HepG2 (cell line): Measurements from ENCODE around the gene WNT4. TPM values are rescaled to one million over a fixed set of nuclear protein-coding genes. Genes with fewer than 3 reads are reported as not detected.

Source experiments
- CBX1 ChIP-seq: IDR thresholded peaks from one replicate; pipeline ENCODE4 v1.6.1; 2016; ENCODE audit warnings: antibody characterized with exemption, low read depth
- CEBPB ChIP-seq: IDR thresholded peaks from 2 replicates; pipeline ENCODE4 v1.6.1; 2011; ENCODE audit warnings: low read depth, low read length, improper control_type of control experiment, borderline replicate concordance
- CREB1 ChIP-seq, 2 experiments: fragments of 450-650 bp in 1 of 2; IDR thresholded peaks; 2 replicates each; pipeline ENCODE4 v1.6.1; 2016 to 2017; ENCODE audit warnings: control low read depth in 1 of 2, mild to moderate bottlenecking in 1 of 2, missing compliant biosample characterization in 1 of 2, missing genetic modification characterization in 1 of 2
- DMTF1 ChIP-seq: sonication (generic); formaldehyde crosslinking; IDR thresholded peaks from 2 replicates; pipeline ENCODE4 v1.4.0; 2020; ENCODE audit warnings: mild to moderate bottlenecking, missing genetic modification reagents
- ETV6 ChIP-seq: sonication (generic); formaldehyde crosslinking; conservative IDR thresholded peaks from 2 replicates; pipeline ENCODE4 v1.4.0; 2020; ENCODE audit warnings: missing genetic modification reagents
- GTF2F1 ChIP-seq: fragments of 150-350 bp; IDR thresholded peaks from 2 replicates; pipeline ENCODE4 v1.6.1; 2014; ENCODE audit warnings: low read length
- KLF11 ChIP-seq: IDR thresholded peaks from 2 replicates; pipeline ENCODE4 v1.6.1; 2016; ENCODE audit warnings: missing compliant biosample characterization
- POGZ ChIP-seq: sonication (generic); formaldehyde crosslinking; IDR thresholded peaks from 2 replicates; pipeline ENCODE4 v1.4.0; 2020; ENCODE audit warnings: mild to moderate bottlenecking, missing genetic modification reagents
- RFX1 ChIP-seq: fragments of 450-650 bp; IDR thresholded peaks from 2 replicates; pipeline ENCODE4 v1.6.1; 2017
- SNAPC2 ChIP-seq: sonication (generic); formaldehyde crosslinking; IDR thresholded peaks from 2 replicates; pipeline ENCODE4 v1.8.1; 2022; ENCODE audit warnings: mild to moderate bottlenecking, missing genetic modification reagents
- SNAPC4 ChIP-seq: sonication (generic); formaldehyde crosslinking; IDR thresholded peaks from 2 replicates; pipeline ENCODE4 v1.4.0; 2020; ENCODE audit warnings: mild to moderate bottlenecking, missing genetic modification reagents
- TEAD3 ChIP-seq: optimal IDR thresholded peaks from 2 replicates; pipeline ENCODE3; 2016; ENCODE audit warnings: borderline replicate concordance
- YY1 ChIP-seq: IDR thresholded peaks from 2 replicates; pipeline ENCODE4 v1.6.1; 2011; ENCODE audit warnings: low read length, low read depth, moderate library complexity, mild to moderate bottlenecking; ENCODE audit not compliant: insufficient read depth, insufficient replicate concordance
- ZC3H4 ChIP-seq: sonication (generic); formaldehyde crosslinking; IDR thresholded peaks from 2 replicates; pipeline ENCODE4 v1.4.0; 2020; ENCODE audit warnings: missing genetic modification reagents, borderline replicate concordance
- ZNF784 ChIP-seq: sonication (generic); formaldehyde crosslinking; IDR thresholded peaks from 2 replicates; pipeline ENCODE4 v1.5.1; 2020; ENCODE audit warnings: missing genetic modification reagents, mild to moderate bottlenecking, borderline replicate concordance
- ZSCAN12 ChIP-seq: sonication (generic); formaldehyde crosslinking; IDR thresholded peaks from 2 replicates; pipeline ENCODE4 v1.9.0; 2021; ENCODE audit warnings: mild to moderate bottlenecking, missing genetic modification reagents
- polyA plus RNA-seq, 8 experiments: library from polyadenylated mRNA; depleted of rRNA in 3 of 8; stranded (reverse) in 7 of 8; unstranded in 1 of 8; fragments of >200 nt; fragmentation: Illumina TruSeq in 4 of 8; extraction: Trizol in 4 of 8; gene quantifications; 2 replicates each; pipeline versions ENCODE4 v1.2.1 to v1.2.3, GENCODE V29; 2011 to 2016; ENCODE audit warnings: low read depth in 4 of 8, missing spikeins in 1 of 8, mixed read lengths in 1 of 8; ENCODE audit not compliant: insufficient read depth in 1 of 8
- total RNA-seq, 5 experiments: library from RNA; depleted of rRNA; stranded (reverse); fragments of >200 nt; fragmentation: Illumina TruSeq; extraction: Trizol; gene quantifications; 2 replicates each; pipeline ENCODE4 v1.2.3, GENCODE V29; 2016; ENCODE audit warnings: low read depth in 1 of 5

WNT4 gene
- total and polyA plus RNA-seq, 2 of the 13 experiments (the other 11 are each of a cell fraction or from before 2014, with no cell fraction given) = not detected

GRCh38 chr1:22184892-22185612 lies 42.2 kb upstream of the WNT4 start (continued):
- TF ChIP-seq DMTF1 = no peak
- peak; percentile 39; the same call in 1 of the 2 replicates for TF ChIP-seq CREB1 (IDR thresholded peaks at IDR 0.05)
- TF ChIP-seq CREB1 (CRISPR knock-in tag; IDR thresholded peaks at IDR 0.05) = no peak
- TF ChIP-seq YY1 = no peak
- TF ChIP-seq RFX1 = peak; percentile 39; the same call in 1 of the 2 replicates
- TF ChIP-seq ZC3H4 (CRISPR knock-in tag) = no peak
- no peak for TF ChIP-seq POGZ (CRISPR knock-in tag)
- TF ChIP-seq SNAPC2 (CRISPR knock-in tag) = no peak
- TF ChIP-seq TEAD3 = no peak
- TF ChIP-seq KLF11 (CRISPR knock-in tag) = no peak
- TF ChIP-seq ZNF784 (CRISPR knock-in tag) = no peak
- no peak for TF ChIP-seq SNAPC4 (CRISPR knock-in tag)
- no peak for TF ChIP-seq CBX1
- peak; percentile 77 for TF ChIP-seq CEBPB
- TF ChIP-seq ETV6 (CRISPR knock-in tag) = no peak
- TF ChIP-seq GTF2F1 = no peak
- TF ChIP-seq ZSCAN12 (CRISPR knock-in tag) = no peak
